HG03565 (cell line): ENCODE data around the gene PDPK1.

Source experiments
- ATAC-seq: cut with Tn5 transposase; IDR thresholded peaks from one replicate; pipeline ENCODE4 v1.9.1; 2021; ENCODE audit warnings: mild to moderate bottlenecking, moderate library complexity; ENCODE audit not compliant: unreplicated experiment

Gene PDPK1

GRCh38 chr16:2537451-2538379 is at the start of gene PDPK1:
Gene PDPK1 (plus strand): TSS chr16:2538021. CDS start chr16:2538113, 92 bp downstream.
- peak; percentile 76 for ATAC-seq

- no peak for ATAC-seq
Observed at GRCh38 chr16:2489581-2489980, 48.2 kb upstream of the PDPK1 start.

- no peak for ATAC-seq
Observed at GRCh38 chr16:2490190-2491105, 47.4 kb upstream of the PDPK1 start.

GRCh38 chr16:2492292-2492691 is 45.5 kb upstream of the PDPK1 start:
- ATAC-seq: no peak

GRCh38 chr16:2493605-2494004 is 44.2 kb upstream of the PDPK1 start:
- no peak for ATAC-seq

GRCh38 chr16:2494616-2495015 is 43.2 kb upstream of the PDPK1 start:
- no peak for ATAC-seq

- ATAC-seq: no peak
Observed at GRCh38 chr16:2495041-2495440, 42.8 kb upstream of the PDPK1 start.

GRCh38 chr16:2496223-2497115 is 41.4 kb upstream of the PDPK1 start:
- ATAC-seq: no peak

GRCh38 chr16:2497116-2497630 is 40.6 kb upstream of the PDPK1 start:
- no peak for ATAC-seq

GRCh38 chr16:2497695-2498484 is 39.9 kb upstream of the PDPK1 start:
- ATAC-seq: no peak

- ATAC-seq: no peak
Observed at GRCh38 chr16:2498531-2499253, 39.1 kb upstream of the PDPK1 start.

- ATAC-seq: no peak
Observed at GRCh38 chr16:2499454-2499853, 38.4 kb upstream of the PDPK1 start.

- ATAC-seq: no peak
Observed at GRCh38 chr16:2499890-2500429, 37.9 kb upstream of the PDPK1 start.

- no peak for ATAC-seq
Observed at GRCh38 chr16:2500430-2500917, 37.3 kb upstream of the PDPK1 start.

- ATAC-seq: no peak
Observed at GRCh38 chr16:2500918-2501750, 36.7 kb upstream of the PDPK1 start.

- ATAC-seq: no peak
Observed at GRCh38 chr16:2501946-2502895, 35.6 kb upstream of the PDPK1 start.
